H9 (cell line): ENCODE measurements around the gene CPT1B. TPM values are rescaled to one million over a fixed set of nuclear protein-coding genes. Genes with fewer than 3 reads are reported as not detected.

Experiments
- DNase-seq: peaks from one replicate; pipeline ENCODE4 v3.0.0-alpha.2; 2017
- H2AFZ ChIP-seq: one replicate; pipeline ENCODE4 v1.6.1; 2013; ENCODE audit warnings: mild to moderate bottlenecking, low read length, control low read depth, moderate library complexity
- H2AK5ac ChIP-seq: 2 replicates; pipeline ENCODE4 v1.6.1; 2013; ENCODE audit warnings: low read length, control low read depth, mixed read lengths; ENCODE audit not compliant: insufficient read length
- H2BK120ac ChIP-seq: one replicate; pipeline ENCODE4 v1.6.1; 2013; ENCODE audit warnings: low read depth, mild to moderate bottlenecking, low read length, control low read depth, inconsistent platforms; ENCODE audit not compliant: poor library complexity, severe bottlenecking
- H2BK12ac ChIP-seq: 2 replicates; pipeline ENCODE4 v1.6.1; 2013; ENCODE audit warnings: low read length, control low read depth, mixed read lengths, low read depth; ENCODE audit not compliant: insufficient read length
- H2BK15ac ChIP-seq: 2 replicates; pipeline ENCODE4 v1.6.1; 2013; ENCODE audit warnings: low read depth, low read length, control low read depth
- H2BK20ac ChIP-seq: one replicate; pipeline ENCODE4 v1.6.1; 2013; ENCODE audit warnings: low read depth, mild to moderate bottlenecking, low read length, control low read depth, inconsistent platforms; ENCODE audit not compliant: poor library complexity, severe bottlenecking
- H2BK5ac ChIP-seq: 2 replicates; pipeline ENCODE4 v1.6.1; 2013; ENCODE audit warnings: low read length, control low read depth, mixed read lengths; ENCODE audit not compliant: insufficient read length
- H3K14ac ChIP-seq: 2 replicates; pipeline ENCODE4 v1.6.1; 2013; ENCODE audit warnings: low read length, control low read depth; ENCODE audit not compliant: insufficient read depth
- H3K18ac ChIP-seq: 2 replicates; pipeline ENCODE4 v1.6.1; 2013; ENCODE audit warnings: low read depth, mild to moderate bottlenecking, mixed read lengths, low read length, control low read depth; ENCODE audit not compliant: insufficient read length
- H3K23ac ChIP-seq: 2 replicates; pipeline ENCODE4 v1.6.1; 2013; ENCODE audit warnings: low read length, control low read depth, mixed read lengths, low read depth; ENCODE audit not compliant: insufficient read length
- H3K23me2 ChIP-seq: 2 replicates; pipeline ENCODE4 v1.6.1; 2013; ENCODE audit warnings: low read depth, mild to moderate bottlenecking, mixed read lengths, low read length, control low read depth; ENCODE audit not compliant: insufficient read length, poor library complexity, severe bottlenecking
- H3K27ac ChIP-seq: 2 replicates; pipeline ENCODE4 v1.5.1; 2013; ENCODE audit warnings: low read length, control low read depth, mixed read lengths, low read depth; ENCODE audit not compliant: insufficient read length
- H3K27me3 ChIP-seq: 2 replicates; pipeline ENCODE4 v1.6.1; 2013; ENCODE audit warnings: low read length, control low read depth, inconsistent platforms; ENCODE audit not compliant: insufficient read depth
- H3K4ac ChIP-seq: 2 replicates; pipeline ENCODE4 v1.6.1; 2013; ENCODE audit warnings: low read depth, mild to moderate bottlenecking, control low read depth, inconsistent platforms, low read length, moderate library complexity
- H3K4me1 ChIP-seq: 2 replicates; pipeline ENCODE4 v1.6.1; 2013; ENCODE audit warnings: low read length, control low read depth, inconsistent platforms; ENCODE audit not compliant: insufficient read depth
- H3K4me2 ChIP-seq: 2 replicates; pipeline ENCODE4 v1.6.1; 2013; ENCODE audit warnings: low read length, control low read depth, mixed read lengths; ENCODE audit not compliant: insufficient read length, insufficient read depth
- H3K56ac ChIP-seq: 2 replicates; pipeline ENCODE4 v1.6.1; 2013; ENCODE audit warnings: low read depth, mild to moderate bottlenecking, mixed read lengths, low read length, control low read depth; ENCODE audit not compliant: insufficient read length
- H3K79me1 ChIP-seq: 2 replicates; pipeline ENCODE4 v1.6.1; 2013; ENCODE audit warnings: low read depth, mild to moderate bottlenecking, moderate library complexity, low read length, control low read depth, inconsistent platforms; ENCODE audit not compliant: insufficient read depth, poor library complexity, severe bottlenecking
- H3K79me2 ChIP-seq: 2 replicates; pipeline ENCODE4 v1.6.1; 2013; ENCODE audit warnings: low read length, control low read depth, inconsistent platforms; ENCODE audit not compliant: insufficient read depth
- H3K9ac ChIP-seq: 2 replicates; pipeline ENCODE4 v1.6.1; 2013; ENCODE audit warnings: low read length, control low read depth, mixed read lengths; ENCODE audit not compliant: insufficient read length; ENCODE audit errors: extremely low read depth
- H3K9me3 ChIP-seq: one replicate; pipeline ENCODE4 v1.6.1; 2013; ENCODE audit warnings: low read depth, low read length, inconsistent platforms; ENCODE audit not compliant: control insufficient read depth
- H3T11ph ChIP-seq: one replicate; pipeline ENCODE4 v1.6.1; 2013; ENCODE audit warnings: mild to moderate bottlenecking, low read length, control low read depth, inconsistent platforms
- H4K20me1 ChIP-seq: one replicate; pipeline ENCODE4 v1.6.1; 2013; ENCODE audit not compliant: control insufficient read depth, insufficient read length, insufficient read depth
- H4K5ac ChIP-seq: 2 replicates; pipeline ENCODE4 v1.6.1; 2013; ENCODE audit warnings: low read depth, mild to moderate bottlenecking, mixed read lengths, low read length, control low read depth; ENCODE audit not compliant: insufficient read length
- H4K8ac ChIP-seq: replicated peaks from 2 replicates; pipeline ENCODE4 v1.6.1; 2013; ENCODE audit warnings: low read length, control low read depth, mixed read lengths, low read depth; ENCODE audit not compliant: insufficient read length
- H4K91ac ChIP-seq: 2 replicates; pipeline ENCODE4 v1.6.1; 2013; ENCODE audit warnings: low read depth, mild to moderate bottlenecking, moderate library complexity, mixed read lengths, low read length, control low read depth; ENCODE audit not compliant: insufficient read length
- H3K27ac Mint-ChIP-seq, 3 experiments: 2 replicates in 2 of 3; 3 replicates in 1 of 3; pipeline ENCODE4 v1.8.0; 2020 to 2021; ENCODE audit warnings: mixed read lengths in 3 of 3, mild to moderate bottlenecking in 1 of 3, moderate library complexity in 1 of 3
- H3K27me3 Mint-ChIP-seq: 2 replicates; pipeline ENCODE4 v1.8.0; 2021; ENCODE audit warnings: low read depth, mild to moderate bottlenecking, moderate library complexity, mixed read lengths
- H3K36me3 Mint-ChIP-seq, 3 experiments: 2 replicates in 2 of 3; 3 replicates in 1 of 3; pipeline ENCODE4 v1.8.0; 2020 to 2021; ENCODE audit warnings: low read depth in 3 of 3, mixed read lengths in 3 of 3; ENCODE audit not compliant: insufficient read depth in 1 of 3
- H3K4me1 Mint-ChIP-seq, 2 experiments: 2 replicates each; pipeline ENCODE4 v1.8.0; 2020; ENCODE audit warnings: mixed read lengths in 2 of 2
- H3K4me3 Mint-ChIP-seq, 2 experiments: 2 replicates in 1 of 2; 3 replicates in 1 of 2; pipeline ENCODE4 v1.8.0; 2020 to 2021; ENCODE audit warnings: mild to moderate bottlenecking in 2 of 2, mixed read lengths in 2 of 2, moderate library complexity in 1 of 2
- H3K9me3 Mint-ChIP-seq, 2 experiments: 2 replicates in 1 of 2; 3 replicates in 1 of 2; pipeline ENCODE4 v1.8.0; 2020; ENCODE audit warnings: mild to moderate bottlenecking in 2 of 2, mixed read lengths in 2 of 2, moderate library complexity in 1 of 2
- WGBS: extraction: QIAGEN DNeasy Blood & Tissue Kit; methylation state at CpG from one replicate; pipeline ENCODE4 v1.1.7; 2013; ENCODE audit warnings: missing lambda C conversion rate, low lambda C conversion rate, mixed read lengths; ENCODE audit not compliant: insufficient read length; ENCODE audit errors: extremely low coverage; 5-methylcytosine and 5-hydroxymethylcytosine counted together
- total RNA-seq: library from RNA; stranded (reverse); gene quantifications from 2 replicates; pipeline ENCODE4 v1.2.1, GENCODE V29; 2021
- TF ChIP-seq, protein P1 (sequence below): fragments of 200-600 bp; sonication (generic); conservative IDR thresholded peaks from 3 replicates; pipeline ENCODE4 v1.8.0; 2021; ENCODE audit warnings: antibody characterized with exemption, mild to moderate bottlenecking

The CPT1B gene
- total RNA-seq, 1 experiment from 2014 or later: 65.7 TPM

DNA sequence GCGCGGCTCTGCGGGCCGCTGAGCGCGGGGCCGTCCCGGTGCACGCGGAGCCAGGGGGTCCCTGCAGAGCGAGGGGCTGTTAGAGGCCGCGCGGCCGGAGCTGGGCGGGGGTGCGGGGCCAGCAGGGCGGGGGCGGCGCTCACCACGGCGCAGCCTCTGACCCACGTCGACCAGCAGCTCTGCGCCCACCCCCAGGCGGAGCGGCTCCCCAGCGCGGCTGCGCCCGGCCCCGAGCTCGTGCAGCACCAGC is 52.4 kb downstream of the CPT1B start:
- Mint-ChIP-seq H3K4me1 (peaks cover 11 to 15% of the 10 kb centered on the region in 2 experiments), H3K27me3 (peaks cover 40% of the 10 kb centered on the region), H3K4me3 (peak overlapping the region; percentile 82 to 88), H3K36me3 (peaks cover 2 to 24% (median 18%) of the 10 kb centered on the region in 3 experiments; a peak in 5 of 7 replicates), H3K27ac (no peak overlapping the region), H3K9me3 (no peaks in the 10 kb centered on the region; a peak in 1 of 5 replicates)
- H3T11ph ChIP-seq: no peak overlapping the region
- no peak overlapping the region for H2AK5ac ChIP-seq
- H3K27ac ChIP-seq: no peak overlapping the region
- no peak overlapping the region for H3K4ac ChIP-seq
- no peak overlapping the region for H2BK5ac ChIP-seq
- no CpG with 5 or more reads among the region's 33 CpGs for WGBS
- H3K79me2 ChIP-seq: no peaks in the 10 kb centered on the region
- DNase-seq: no peak
- peaks cover 8% of the 10 kb centered on the region for H3K23me2 ChIP-seq
- TF ChIP-seq, protein P1, sequence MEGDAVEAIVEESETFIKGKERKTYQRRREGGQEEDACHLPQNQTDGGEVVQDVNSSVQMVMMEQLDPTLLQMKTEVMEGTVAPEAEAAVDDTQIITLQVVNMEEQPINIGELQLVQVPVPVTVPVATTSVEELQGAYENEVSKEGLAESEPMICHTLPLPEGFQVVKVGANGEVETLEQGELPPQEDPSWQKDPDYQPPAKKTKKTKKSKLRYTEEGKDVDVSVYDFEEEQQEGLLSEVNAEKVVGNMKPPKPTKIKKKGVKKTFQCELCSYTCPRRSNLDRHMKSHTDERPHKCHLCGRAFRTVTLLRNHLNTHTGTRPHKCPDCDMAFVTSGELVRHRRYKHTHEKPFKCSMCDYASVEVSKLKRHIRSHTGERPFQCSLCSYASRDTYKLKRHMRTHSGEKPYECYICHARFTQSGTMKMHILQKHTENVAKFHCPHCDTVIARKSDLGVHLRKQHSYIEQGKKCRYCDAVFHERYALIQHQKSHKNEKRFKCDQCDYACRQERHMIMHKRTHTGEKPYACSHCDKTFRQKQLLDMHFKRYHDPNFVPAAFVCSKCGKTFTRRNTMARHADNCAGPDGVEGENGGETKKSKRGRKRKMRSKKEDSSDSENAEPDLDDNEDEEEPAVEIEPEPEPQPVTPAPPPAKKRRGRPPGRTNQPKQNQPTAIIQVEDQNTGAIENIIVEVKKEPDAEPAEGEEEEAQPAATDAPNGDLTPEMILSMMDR: no peak
- H2BK12ac ChIP-seq: no peak overlapping the region
- peaks cover 3% of the 10 kb centered on the region; the same call in 1 of the 2 replicates for H3K4me1 ChIP-seq
- no peaks in the 10 kb centered on the region for H3K9me3 ChIP-seq
- H4K20me1 ChIP-seq: no peaks in the 10 kb centered on the region
- H3K18ac ChIP-seq: no peak overlapping the region
- H3K56ac ChIP-seq: no peak overlapping the region
- H2BK120ac ChIP-seq: no peak overlapping the region
- H2BK20ac ChIP-seq: no peak overlapping the region
- no peak overlapping the region for H2BK15ac ChIP-seq
- H2AFZ ChIP-seq: no peak overlapping the region
- peaks cover 25% of the 10 kb centered on the region; the same call in 1 of the 2 replicates for H3K27me3 ChIP-seq
- no peaks in the 10 kb centered on the region for H3K79me1 ChIP-seq
- H3K4me2 ChIP-seq: peak overlapping the region; percentile 70
- no peak overlapping the region for H3K23ac ChIP-seq
- H4K8ac ChIP-seq: no peak overlapping the region
- H3K9ac ChIP-seq: no peak overlapping the region
- H4K91ac ChIP-seq: no peak overlapping the region
- H3K14ac ChIP-seq: peak overlapping the region; percentile 18; the same call in 1 of the 2 replicates
- no peak overlapping the region for H4K5ac ChIP-seq
